Measurements from ENCODE around the gene ZC3H7B. TPM values are rescaled to one million over a fixed set of nuclear protein-coding genes. Genes with fewer than 3 reads are reported as not detected.

ZC3H7B gene
- total RNA-seq, 1 donor: 45.9 TPM

DNA sequence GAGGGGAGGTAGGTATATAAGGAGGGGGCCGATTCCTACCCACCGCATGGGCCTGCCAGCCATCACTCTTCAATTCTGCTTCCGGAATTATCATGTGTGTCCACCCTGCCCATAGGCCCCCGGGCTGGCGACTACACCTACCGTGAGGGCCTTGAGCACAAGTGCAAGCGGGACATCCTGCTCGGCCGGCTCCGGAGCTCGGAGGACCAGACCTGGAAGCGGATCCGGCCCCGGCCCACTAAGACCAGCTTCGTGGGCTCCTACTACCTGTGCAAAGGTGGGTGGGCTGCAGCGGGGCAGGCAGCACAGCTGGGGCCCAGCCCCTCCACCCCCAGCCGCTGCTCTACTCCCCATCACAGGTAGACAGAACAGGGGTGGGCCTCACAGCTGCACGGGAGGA, 42.0 kb downstream of the ZC3H7B start:
- H3K4me3 ChIP-seq (ENCODE audit: low read depth, low read length): no peak overlapping the region
- DNase-seq (ENCODE audit: low read depth): no peak
- TF ChIP-seq, protein P1, sequence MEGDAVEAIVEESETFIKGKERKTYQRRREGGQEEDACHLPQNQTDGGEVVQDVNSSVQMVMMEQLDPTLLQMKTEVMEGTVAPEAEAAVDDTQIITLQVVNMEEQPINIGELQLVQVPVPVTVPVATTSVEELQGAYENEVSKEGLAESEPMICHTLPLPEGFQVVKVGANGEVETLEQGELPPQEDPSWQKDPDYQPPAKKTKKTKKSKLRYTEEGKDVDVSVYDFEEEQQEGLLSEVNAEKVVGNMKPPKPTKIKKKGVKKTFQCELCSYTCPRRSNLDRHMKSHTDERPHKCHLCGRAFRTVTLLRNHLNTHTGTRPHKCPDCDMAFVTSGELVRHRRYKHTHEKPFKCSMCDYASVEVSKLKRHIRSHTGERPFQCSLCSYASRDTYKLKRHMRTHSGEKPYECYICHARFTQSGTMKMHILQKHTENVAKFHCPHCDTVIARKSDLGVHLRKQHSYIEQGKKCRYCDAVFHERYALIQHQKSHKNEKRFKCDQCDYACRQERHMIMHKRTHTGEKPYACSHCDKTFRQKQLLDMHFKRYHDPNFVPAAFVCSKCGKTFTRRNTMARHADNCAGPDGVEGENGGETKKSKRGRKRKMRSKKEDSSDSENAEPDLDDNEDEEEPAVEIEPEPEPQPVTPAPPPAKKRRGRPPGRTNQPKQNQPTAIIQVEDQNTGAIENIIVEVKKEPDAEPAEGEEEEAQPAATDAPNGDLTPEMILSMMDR (IDR thresholded peaks at IDR 0.05; ENCODE audit: insufficient read depth, low read length): no peak

DNA sequence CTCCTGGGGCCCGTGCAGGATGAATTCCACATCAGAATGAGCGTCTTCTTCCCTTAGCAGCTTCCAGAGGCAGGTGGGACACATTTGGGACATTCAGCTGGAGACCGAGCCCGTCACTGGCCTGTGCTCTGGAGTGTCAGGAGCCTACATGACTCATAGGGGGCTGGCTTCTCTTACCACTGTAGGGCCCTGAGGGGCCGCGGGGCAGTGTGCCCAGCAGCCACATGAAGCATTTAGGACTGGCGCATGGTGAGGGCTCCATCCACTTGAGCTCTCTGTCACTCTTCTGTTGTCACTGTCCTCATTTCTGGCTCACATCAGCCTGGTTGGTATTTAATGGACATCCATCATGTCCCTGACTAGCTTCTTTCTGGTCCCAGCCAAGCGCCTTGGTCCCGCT, 42.4 kb downstream of the ZC3H7B start:
- TF ChIP-seq, protein P1 (IDR thresholded peaks at IDR 0.05; ENCODE audit: insufficient read depth, low read length): no peak
- H3K4me3 ChIP-seq (ENCODE audit: low read depth, low read length): no peak overlapping the region
- no peak for DNase-seq (ENCODE audit: low read depth)

DNA sequence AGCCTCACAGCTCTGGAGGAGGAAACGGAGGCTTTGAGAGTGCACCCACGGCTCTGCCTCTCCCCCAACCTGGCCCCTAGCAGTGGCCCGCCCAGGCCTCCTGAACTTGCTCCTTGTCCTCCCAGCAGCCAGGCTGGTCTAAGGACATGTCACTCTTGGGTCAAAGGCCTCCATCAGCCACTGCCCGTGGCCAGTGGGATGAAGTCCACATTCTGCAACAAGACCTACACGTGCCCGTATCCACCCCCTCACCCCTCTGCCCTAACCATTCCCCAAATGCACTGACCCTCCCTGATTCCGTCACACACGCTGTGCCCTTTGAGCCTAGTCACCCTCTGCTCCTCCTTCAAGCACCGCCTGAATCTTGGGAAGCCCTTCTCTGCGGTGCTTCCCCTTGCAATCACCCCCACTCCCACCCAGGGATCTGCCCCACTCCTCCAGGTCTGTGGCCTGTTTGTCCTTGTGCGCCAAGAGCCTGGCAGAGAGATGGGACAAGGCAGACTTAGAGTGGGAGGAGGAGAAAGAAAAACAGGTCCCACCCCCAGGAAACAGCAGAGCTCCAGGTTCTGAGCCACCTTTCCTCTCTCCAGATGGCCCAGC, 43.0 kb downstream of the ZC3H7B start:
- no peak overlapping the region for H3K4me3 ChIP-seq (ENCODE audit: low read depth, low read length)
- DNase-seq (ENCODE audit: low read depth): no peak
- TF ChIP-seq, protein P1 (IDR thresholded peaks at IDR 0.05; ENCODE audit: insufficient read depth, low read length): no peak

DNA sequence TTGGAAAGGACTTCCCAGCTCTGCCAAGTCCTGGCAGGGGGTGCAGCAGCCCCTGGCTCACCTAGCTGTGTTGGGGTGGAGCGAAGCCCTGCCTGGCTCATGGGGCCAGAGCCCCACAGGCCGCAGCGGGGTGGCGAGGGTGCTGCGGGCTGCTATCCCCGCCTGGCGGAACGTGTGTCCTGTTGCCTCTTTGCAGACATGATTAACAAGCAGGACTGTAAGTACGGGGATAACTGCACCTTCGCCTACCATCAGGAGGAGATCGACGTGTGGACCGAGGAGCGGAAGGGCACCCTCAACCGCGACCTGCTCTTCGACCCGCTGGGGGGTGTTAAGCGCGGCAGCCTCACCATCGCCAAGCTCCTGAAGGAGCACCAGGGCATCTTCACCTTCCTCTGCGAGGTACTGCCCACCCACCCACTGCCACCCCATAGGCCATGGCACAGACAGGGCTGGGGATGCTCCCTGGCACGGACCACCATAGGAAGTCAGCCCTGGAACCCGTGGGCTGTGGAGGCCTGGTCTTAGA, 44.5 kb downstream of the ZC3H7B start:
- TF ChIP-seq, protein P1 (IDR thresholded peaks at IDR 0.05; ENCODE audit: insufficient read depth, low read length): no peak

DNA sequence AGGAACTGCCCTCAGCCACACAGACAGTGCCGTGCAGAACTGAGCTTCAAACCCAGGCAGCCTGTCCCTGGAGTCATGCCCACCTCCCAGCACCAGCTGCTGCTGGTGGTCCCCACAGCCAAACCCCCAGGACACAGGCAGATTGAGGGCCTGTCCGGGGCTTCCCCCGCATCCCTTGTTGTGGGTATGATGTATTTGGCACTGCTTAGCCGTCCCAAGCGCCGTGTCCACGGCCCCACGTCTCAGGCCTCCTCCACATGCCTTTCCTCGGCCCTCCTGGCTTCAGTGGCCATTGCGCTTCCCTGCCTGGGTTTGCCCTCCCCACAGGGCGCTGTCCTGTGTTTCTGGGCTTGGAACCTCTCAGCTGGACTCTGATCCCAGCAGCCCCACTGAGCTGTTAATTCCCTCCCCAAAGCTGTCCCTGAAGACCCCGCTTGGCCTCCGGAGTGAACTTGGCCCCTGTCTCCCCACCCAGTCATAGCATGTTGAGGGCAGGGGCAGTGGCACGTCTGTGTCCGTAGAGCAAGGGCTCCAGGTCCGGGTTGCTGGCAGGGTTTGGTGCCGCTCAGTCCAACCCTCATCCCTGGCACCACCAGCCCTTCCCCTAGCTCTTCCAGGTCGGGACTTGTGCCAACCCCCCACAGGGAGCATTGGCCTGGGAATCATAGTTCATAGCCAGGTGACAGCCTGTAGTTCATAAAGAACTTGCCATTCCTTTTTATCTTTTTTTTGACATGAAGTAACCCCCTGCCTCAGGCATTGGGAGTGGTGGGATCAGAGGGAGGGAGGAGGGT, 45.9 kb downstream of the ZC3H7B start:
- no peak for DNase-seq (ENCODE audit: low read depth)
- TF ChIP-seq, protein P1 (IDR thresholded peaks at IDR 0.05; ENCODE audit: insufficient read depth, low read length): no peak
- no peak overlapping the region for H3K4me3 ChIP-seq (ENCODE audit: low read depth, low read length)

More for the DNA sequence above, 44.5 kb downstream of the ZC3H7B start:
- H3K4me3 ChIP-seq (ENCODE audit: low read depth, low read length): no peak overlapping the region
- no peak for DNase-seq (ENCODE audit: low read depth)

DNA sequence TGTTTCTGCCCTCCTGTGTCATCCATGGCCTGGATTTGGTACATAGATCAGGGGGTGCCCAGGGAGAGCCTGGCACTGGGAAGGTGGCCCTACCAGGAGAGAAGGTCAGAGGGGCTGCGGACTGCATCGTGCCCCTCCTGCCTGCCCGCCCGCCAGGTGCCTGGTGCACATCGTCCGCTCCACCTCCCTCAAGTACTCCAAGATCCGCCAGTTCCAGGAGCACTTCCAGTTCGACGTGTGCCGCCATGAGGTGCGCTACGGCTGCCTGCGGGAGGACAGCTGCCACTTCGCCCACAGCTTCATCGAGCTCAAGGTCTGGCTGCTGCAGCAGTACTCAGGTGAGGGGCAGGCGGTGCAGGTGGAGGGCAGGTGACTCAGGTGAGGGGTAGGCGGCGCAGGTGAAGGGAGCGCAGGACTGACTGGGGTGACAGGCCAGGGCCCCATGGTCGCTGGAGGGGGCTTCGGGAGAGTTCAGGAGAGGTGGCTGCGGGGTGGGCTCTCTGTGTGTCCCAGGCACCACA, 47.7 kb downstream of the ZC3H7B start:
- no peak overlapping the region for H3K4me3 ChIP-seq (ENCODE audit: low read depth, low read length)
- DNase-seq (ENCODE audit: low read depth): no peak
- TF ChIP-seq, protein P1 (IDR thresholded peaks at IDR 0.05; ENCODE audit: insufficient read depth, low read length): no peak

Measured in fibroblast of the aortic adventitia (primary cell).